Ascending aorta (tissue), 2 donors: Measurements from ENCODE around the gene ADAM22. TPM values are rescaled to one million over a fixed set of nuclear protein-coding genes. Genes with fewer than 3 reads are reported as not detected.

Experiments
- DNase-seq, 2 donors: peaks; one replicate each; pipeline ENCODE4 v3.0.0-alpha.2; 2019; ENCODE audit warnings: low spot score in 2 of 2
- H3K27ac ChIP-seq, 2 donors: fragments of 200-600 bp; sonication (generic); one replicate each; pipeline ENCODE4 v1.5.1; 2016 to 2017; ENCODE audit warnings: mild to moderate bottlenecking in 1 of 2
- H3K27me3 ChIP-seq: fragments of 200-600 bp; sonication (generic); one replicate; pipeline ENCODE4 v1.5.1; 2017
- H3K36me3 ChIP-seq, 2 donors: fragments of 200-600 bp; sonication (generic); one replicate each; pipeline ENCODE4 v1.5.1; 2016
- H3K4me1 ChIP-seq, 2 donors: fragments of 200-600 bp; sonication (generic); one replicate each; pipeline ENCODE4 v1.5.1; 2016 to 2017; ENCODE audit warnings: mild to moderate bottlenecking in 1 of 2
- H3K4me3 ChIP-seq, 2 donors: fragments of 200-600 bp; sonication (generic); one replicate each; pipeline ENCODE4 v1.5.1; 2016 to 2017; ENCODE audit warnings: mild to moderate bottlenecking in 1 of 2
- H3K9me3 ChIP-seq, 2 donors: fragments of 200-600 bp; sonication (generic); one replicate each; pipeline ENCODE4 v1.5.1; 2016
- intact Hi-C: fragments of 100-400 bp; cut with DNase I; formaldehyde crosslinking; loops from one replicate; pipeline ENCODE4 v1.15.1; 2023
- total RNA-seq: library from RNA; depleted of rRNA; stranded (reverse); fragments of >200 nt; gene quantifications from one replicate; pipeline ENCODE4 v1.1.0, GENCODE V29; 2016
- TF ChIP-seq, protein P1 (sequence below), 3 experiments: fragments of 200-600 bp in 2 of 3; fragments of 450-650 bp in 1 of 3; sonication (generic) in 2 of 3; IDR thresholded peaks; one replicate each; pipeline ENCODE4 v1.5.1; 2016 to 2019; ENCODE audit warnings: antibody characterized with exemption in 3 of 3, mild to moderate bottlenecking in 1 of 3, moderate library complexity in 1 of 3

ADAM22 gene
- total RNA-seq, 1 donor from 2014 or later, result 0.85 TPM

DNA sequence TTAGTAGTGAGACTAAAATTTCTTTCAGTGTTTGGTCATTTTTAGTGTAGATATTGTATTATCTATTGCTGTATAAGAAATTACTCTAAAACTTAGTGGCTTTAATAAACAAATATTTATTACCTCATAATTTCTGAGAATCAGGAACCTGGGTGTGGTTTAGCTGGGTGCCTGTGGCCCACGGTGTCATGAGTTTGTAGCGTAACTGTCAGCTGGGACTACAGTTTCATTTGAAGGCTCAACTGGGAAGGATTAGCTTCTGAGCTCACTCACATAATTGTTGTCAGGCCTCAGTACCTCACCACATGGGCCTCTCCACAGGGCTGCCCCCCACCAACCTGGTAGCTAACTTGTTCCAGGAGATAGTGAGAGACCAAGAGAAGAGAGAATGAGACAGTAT lies 187.3 kb downstream of the ADAM22 start:
- H3K4me3 ChIP-seq, result no peak overlapping the region
- DNase-seq, result no peak
- H3K36me3 ChIP-seq, result no peaks in the 10 kb centered on the region
- H3K4me1 ChIP-seq, result no peaks in the 10 kb centered on the region
- TF ChIP-seq, protein P1, sequence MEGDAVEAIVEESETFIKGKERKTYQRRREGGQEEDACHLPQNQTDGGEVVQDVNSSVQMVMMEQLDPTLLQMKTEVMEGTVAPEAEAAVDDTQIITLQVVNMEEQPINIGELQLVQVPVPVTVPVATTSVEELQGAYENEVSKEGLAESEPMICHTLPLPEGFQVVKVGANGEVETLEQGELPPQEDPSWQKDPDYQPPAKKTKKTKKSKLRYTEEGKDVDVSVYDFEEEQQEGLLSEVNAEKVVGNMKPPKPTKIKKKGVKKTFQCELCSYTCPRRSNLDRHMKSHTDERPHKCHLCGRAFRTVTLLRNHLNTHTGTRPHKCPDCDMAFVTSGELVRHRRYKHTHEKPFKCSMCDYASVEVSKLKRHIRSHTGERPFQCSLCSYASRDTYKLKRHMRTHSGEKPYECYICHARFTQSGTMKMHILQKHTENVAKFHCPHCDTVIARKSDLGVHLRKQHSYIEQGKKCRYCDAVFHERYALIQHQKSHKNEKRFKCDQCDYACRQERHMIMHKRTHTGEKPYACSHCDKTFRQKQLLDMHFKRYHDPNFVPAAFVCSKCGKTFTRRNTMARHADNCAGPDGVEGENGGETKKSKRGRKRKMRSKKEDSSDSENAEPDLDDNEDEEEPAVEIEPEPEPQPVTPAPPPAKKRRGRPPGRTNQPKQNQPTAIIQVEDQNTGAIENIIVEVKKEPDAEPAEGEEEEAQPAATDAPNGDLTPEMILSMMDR (IDR thresholded peaks at IDR 0.05), result no peak
- no peak overlapping the region for H3K27ac ChIP-seq
- H3K9me3 ChIP-seq, result no peaks in the 10 kb centered on the region
- intact Hi-C loops, result no loop called here
- no peaks in the 10 kb centered on the region for H3K27me3 ChIP-seq

DNA sequence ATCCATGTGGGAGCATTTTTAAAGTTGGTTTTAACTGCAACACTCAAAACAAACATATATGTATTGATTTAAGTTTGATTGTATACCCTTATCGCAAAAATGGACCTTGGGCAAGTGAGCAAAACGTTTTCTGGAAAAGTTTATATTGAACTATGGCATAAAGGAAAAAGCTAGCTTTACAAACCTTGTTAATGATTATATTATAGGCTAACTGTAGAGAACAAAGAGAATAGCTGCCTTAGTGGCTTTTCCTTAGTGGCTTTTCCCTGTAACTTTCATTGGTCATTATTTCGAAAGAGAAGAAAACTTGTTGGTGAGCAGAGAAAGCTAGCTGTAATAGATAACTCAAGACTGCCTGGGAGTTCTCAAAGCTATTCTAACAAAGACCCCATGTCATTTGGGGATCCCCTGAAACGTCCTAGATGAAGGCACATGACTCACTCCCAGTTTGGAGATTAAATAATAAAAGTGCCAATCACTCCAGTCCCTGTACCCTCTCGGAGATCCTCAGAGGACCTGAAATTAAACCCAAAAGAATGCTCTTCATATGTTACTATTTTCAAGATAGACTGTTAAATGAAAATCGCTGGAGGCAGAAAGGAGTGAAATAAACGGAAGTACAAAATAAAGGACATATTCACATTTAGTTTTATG lies 193.7 kb downstream of the ADAM22 start:
- no peaks in the 10 kb centered on the region for H3K27me3 ChIP-seq
- H3K4me3 ChIP-seq, result no peak overlapping the region
- no peaks in the 10 kb centered on the region for H3K36me3 ChIP-seq
- no peaks in the 10 kb centered on the region for H3K4me1 ChIP-seq
- intact Hi-C loops, result no loop called here
- TF ChIP-seq, protein P1 (IDR thresholded peaks at IDR 0.05), result no peak
- H3K27ac ChIP-seq, result no peak overlapping the region
- DNase-seq, result no peak
- no peaks in the 10 kb centered on the region for H3K9me3 ChIP-seq

DNA sequence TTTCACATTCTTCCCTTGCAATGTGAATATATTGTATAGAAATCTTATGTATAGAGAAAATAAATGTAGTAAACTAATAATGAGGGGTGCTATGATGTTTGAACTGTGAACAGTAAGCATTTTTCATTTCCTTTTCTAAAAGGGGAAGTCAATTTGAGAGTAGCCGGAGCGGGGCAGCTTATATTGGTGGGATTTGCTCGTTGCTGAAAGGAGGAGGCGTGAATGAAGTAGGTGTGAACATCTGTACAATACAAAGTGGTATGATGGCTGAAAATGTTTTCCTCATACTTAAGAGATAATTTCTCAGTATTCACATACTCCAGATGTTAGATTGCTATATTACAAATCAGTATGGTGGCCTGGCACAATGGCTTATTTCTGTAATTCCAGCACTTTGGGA lies 198.7 kb downstream of the ADAM22 start:
- Histone ChIP-seq H3K9me3 (no peaks in the 10 kb centered on the region), H3K4me1 (no peaks in the 10 kb centered on the region), H3K27me3 (no peaks in the 10 kb centered on the region), H3K36me3 (no peaks in the 10 kb centered on the region), H3K4me3 (no peak overlapping the region), H3K27ac (no peak overlapping the region)
- TF ChIP-seq, protein P1 (IDR thresholded peaks at IDR 0.05), result no peak
- no peak for DNase-seq
- intact Hi-C loops, result no loop called here

DNA sequence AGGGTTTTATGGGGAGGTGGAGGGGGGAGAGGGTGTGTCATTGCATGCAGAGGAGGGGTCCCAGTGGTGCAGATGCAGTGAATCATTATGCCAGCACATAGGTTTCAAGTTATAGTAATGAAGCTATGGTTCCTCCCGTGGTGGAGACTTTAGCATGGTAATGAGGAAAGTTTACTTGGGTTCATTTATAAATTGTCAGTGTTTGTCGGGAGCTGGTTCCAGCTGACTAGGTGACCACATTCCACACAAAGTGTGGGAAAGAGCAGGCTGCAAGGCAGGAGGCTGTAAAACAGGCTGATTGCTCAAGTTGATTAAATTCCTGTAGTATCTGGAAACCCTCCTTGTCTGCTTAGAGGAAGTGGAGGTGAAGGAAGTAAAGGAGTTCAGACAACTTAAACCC lies 206.9 kb downstream of the ADAM22 start:
- intact Hi-C loops, result no loop called here
- TF ChIP-seq, protein P1 (IDR thresholded peaks at IDR 0.05), result no peak

DNA sequence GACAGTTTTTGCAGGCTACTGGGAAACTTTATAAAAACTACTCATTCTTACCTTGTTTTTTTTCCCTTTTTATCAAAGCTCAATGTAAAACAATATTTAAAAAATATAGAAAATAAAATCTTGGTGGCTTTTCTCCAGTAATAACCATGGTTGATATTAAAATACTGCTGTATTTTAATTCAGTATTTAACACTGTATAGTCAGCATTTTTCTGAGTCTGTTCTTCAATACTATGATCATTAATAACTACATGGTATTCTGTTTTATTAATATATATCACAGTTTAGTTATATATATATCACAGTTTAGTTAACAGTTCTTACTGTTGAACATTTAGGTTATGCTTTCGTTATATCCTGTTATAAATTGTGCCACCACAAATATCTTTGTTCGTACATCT lies 207.4 kb downstream of the ADAM22 start:
- Histone ChIP-seq H3K27ac (no peak overlapping the region), H3K4me3 (no peak overlapping the region), H3K36me3 (no peaks in the 10 kb centered on the region), H3K4me1 (no peaks in the 10 kb centered on the region), H3K27me3 (no peaks in the 10 kb centered on the region), H3K9me3 (no peaks in the 10 kb centered on the region)
- intact Hi-C loops, result no loop called here
- no peak for DNase-seq
- TF ChIP-seq, protein P1 (IDR thresholded peaks at IDR 0.05), result no peak

More for the DNA sequence above, 206.9 kb downstream of the ADAM22 start:
- Histone ChIP-seq H3K4me1 (no peaks in the 10 kb centered on the region), H3K27me3 (no peaks in the 10 kb centered on the region), H3K9me3 (no peaks in the 10 kb centered on the region), H3K36me3 (no peaks in the 10 kb centered on the region), H3K27ac (no peak overlapping the region), H3K4me3 (no peak overlapping the region)
- no peak for DNase-seq

DNA sequence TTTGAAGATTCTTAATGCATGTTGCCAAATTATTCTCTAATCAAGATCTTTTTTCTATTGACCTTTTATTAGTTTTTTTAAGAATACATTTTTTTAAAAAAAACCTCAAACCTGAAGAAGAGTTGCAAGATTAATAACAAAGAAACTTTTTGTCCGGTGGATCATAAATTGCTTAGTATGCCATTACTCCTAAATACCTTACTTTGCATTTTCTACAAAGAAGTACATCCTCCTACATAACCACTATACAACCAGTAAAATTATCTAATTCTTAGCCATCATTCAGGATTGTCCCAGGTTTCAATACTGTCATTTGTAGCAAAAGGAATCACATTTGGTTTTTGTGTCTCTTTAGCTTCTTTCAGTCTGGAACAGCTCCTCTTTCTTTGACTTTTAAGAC lies 207.9 kb downstream of the ADAM22 start:
- no peak overlapping the region for H3K4me3 ChIP-seq
- no peak for DNase-seq
- TF ChIP-seq, protein P1 (IDR thresholded peaks at IDR 0.05), result no peak
- no peaks in the 10 kb centered on the region for H3K36me3 ChIP-seq
- H3K9me3 ChIP-seq, result no peaks in the 10 kb centered on the region
- H3K4me1 ChIP-seq, result no peaks in the 10 kb centered on the region
- intact Hi-C loops, result no loop called here
- no peaks in the 10 kb centered on the region for H3K27me3 ChIP-seq
- H3K27ac ChIP-seq, result no peak overlapping the region
